GM23248 (cell line): ENCODE results near the gene CD300A.

Experiments
- EZH2 ChIP-seq: fragments of 200-600 bp; sonication (generic); IDR thresholded peaks from 2 replicates; pipeline ENCODE4 v1.6.1; 2018; ENCODE audit warnings: antibody characterized with exemption, mild to moderate bottlenecking; ENCODE audit not compliant: insufficient read depth, poor library complexity, severe bottlenecking
- EZH2phosphoT487 ChIP-seq: fragments of 200-600 bp; sonication (generic); IDR thresholded peaks from 2 replicates; pipeline ENCODE4 v1.6.1; 2018; ENCODE audit warnings: antibody characterized with exemption, moderate library complexity, mild to moderate bottlenecking, low read depth; ENCODE audit not compliant: insufficient read depth

GRCh38 chr17:74439691-74440567 lies 26.5 kb upstream of the CD300A start:
- TF ChIP-seq EZH2, result no peak
- no peak for TF ChIP-seq EZH2phosphoT487
